Measurements from ENCODE around the gene POLR1G.

GRCh38 chr19:45440873-45441654 is 34.6 kb downstream of the POLR1G start:
- TF ChIP-seq CTCF (IDR thresholded peaks at IDR 0.05; ENCODE audit: poor library complexity) (no peak), EZH2phosphoT487 (IDR thresholded peaks at IDR 0.05; ENCODE audit: low read depth, severe bottlenecking, unreplicated experiment) (no peak)
